Neuronal stem cell (in vitro differentiated cells): Measurements from ENCODE around the gene PAM.

Experiments
- DNase-seq: peaks from one replicate; pipeline ENCODE4 v3.0.0-alpha.2; 2013; ENCODE audit warnings: low spot score
- H2AFZ ChIP-seq: one replicate; pipeline ENCODE4 v1.6.1; 2013; ENCODE audit warnings: mild to moderate bottlenecking, low read length, inconsistent platforms
- H2AK5ac ChIP-seq: 2 replicates; pipeline ENCODE4 v1.6.1; 2013; ENCODE audit warnings: low read depth, mild to moderate bottlenecking, inconsistent platforms, low read length, moderate library complexity, mixed read lengths
- H2BK120ac ChIP-seq: 2 replicates; pipeline ENCODE4 v1.6.1; 2013; ENCODE audit warnings: low read depth, mild to moderate bottlenecking, inconsistent platforms, low read length, moderate library complexity, mixed read lengths
- H2BK12ac ChIP-seq: one replicate; pipeline ENCODE4 v1.6.1; 2013; ENCODE audit warnings: low read length, inconsistent platforms
- H2BK15ac ChIP-seq: 2 replicates; pipeline ENCODE4 v1.6.1; 2013; ENCODE audit warnings: mild to moderate bottlenecking, low read length, inconsistent platforms, mixed read lengths
- H2BK5ac ChIP-seq: one replicate; pipeline ENCODE4 v1.6.1; 2013; ENCODE audit warnings: inconsistent platforms, mild to moderate bottlenecking, low read length, moderate library complexity
- H3K14ac ChIP-seq: one replicate; pipeline ENCODE4 v1.6.1; 2013; ENCODE audit warnings: low read length, inconsistent platforms
- H3K18ac ChIP-seq: 2 replicates; pipeline ENCODE4 v1.6.1; 2013; ENCODE audit warnings: low read length, inconsistent platforms
- H3K23ac ChIP-seq: 2 replicates; pipeline ENCODE4 v1.6.1; 2013; ENCODE audit warnings: low read depth, mild to moderate bottlenecking, mixed read lengths, low read length, inconsistent platforms; ENCODE audit not compliant: poor library complexity
- H3K27ac ChIP-seq: replicated peaks from 3 replicates; pipeline ENCODE4 v1.5.1; 2013; ENCODE audit warnings: low read length, inconsistent platforms
- H3K27me3 ChIP-seq, 3 experiments: 2 replicates each; pipeline ENCODE4 v1.6.1; 2013; ENCODE audit warnings: low read length in 3 of 3, mild to moderate bottlenecking in 2 of 3, inconsistent platforms in 1 of 3, low read depth in 1 of 3, mixed read lengths in 1 of 3, moderate library complexity in 1 of 3; ENCODE audit not compliant: control insufficient read depth in 3 of 3, insufficient read depth in 3 of 3
- H3K36me3 ChIP-seq, 2 donors: replicated peaks in 1 of 2; 2 replicates each; pipeline ENCODE4 v1.6.1; 2013; ENCODE audit warnings: low read length in 2 of 2; ENCODE audit not compliant: control insufficient read depth in 2 of 2, insufficient read depth in 2 of 2
- H3K4ac ChIP-seq: 2 replicates; pipeline ENCODE4 v1.6.1; 2013; ENCODE audit warnings: inconsistent platforms, mild to moderate bottlenecking, low read length, moderate library complexity
- H3K4me1 ChIP-seq, 2 donors: 1 replicate in 1 of 2; 2 replicates in 1 of 2; pipeline ENCODE4 v1.6.1; 2013; ENCODE audit warnings: low read length in 2 of 2, low read depth in 1 of 2; ENCODE audit not compliant: control insufficient read depth in 2 of 2, insufficient read depth in 1 of 2
- H3K4me2 ChIP-seq: one replicate; pipeline ENCODE4 v1.6.1; 2013; ENCODE audit warnings: mild to moderate bottlenecking, low read length, inconsistent platforms; ENCODE audit not compliant: insufficient read depth, poor library complexity, severe bottlenecking
- H3K4me3 ChIP-seq, 2 donors: 2 replicates each; pipeline ENCODE4 v1.5.1; 2013; ENCODE audit warnings: low read length in 2 of 2, mild to moderate bottlenecking in 2 of 2, inconsistent platforms in 1 of 2, moderate library complexity in 1 of 2
- H3K79me1 ChIP-seq: one replicate; pipeline ENCODE4 v1.6.1; 2013; ENCODE audit warnings: low read depth, mild to moderate bottlenecking, inconsistent platforms, low read length, moderate library complexity
- H3K9ac ChIP-seq: one replicate; pipeline ENCODE4 v1.6.1; 2013; ENCODE audit warnings: mild to moderate bottlenecking, low read depth, low read length, inconsistent platforms; ENCODE audit not compliant: poor library complexity
- H3K9me3 ChIP-seq, 2 donors: replicated peaks in 1 of 2; 2 replicates each; pipeline versions ENCODE3 to v1.6.1; 2013; ENCODE audit warnings: low read length in 2 of 2, mild to moderate bottlenecking in 2 of 2, inconsistent platforms in 1 of 2, low read depth in 1 of 2, mixed read lengths in 1 of 2, moderate library complexity in 1 of 2; ENCODE audit not compliant: control insufficient read depth in 2 of 2, insufficient read depth in 1 of 2
- H4K8ac ChIP-seq: one replicate; pipeline ENCODE4 v1.6.1; 2013; ENCODE audit warnings: low read depth, mild to moderate bottlenecking, inconsistent platforms, low read length, moderate library complexity
- H4K91ac ChIP-seq: one replicate; pipeline ENCODE4 v1.6.1; 2013; ENCODE audit warnings: low read length, low read depth, mild to moderate bottlenecking, inconsistent platforms; ENCODE audit not compliant: poor library complexity
- WGBS, 2 donors: extraction: QIAGEN DNeasy Blood & Tissue Kit; methylation state at CpG; one replicate each; pipeline ENCODE4 v1.1.7; 2013; ENCODE audit warnings: missing lambda C conversion rate in 2 of 2, mixed read lengths in 1 of 2; ENCODE audit not compliant: insufficient read length in 2 of 2, insufficient replicate concordance in 1 of 2; ENCODE audit errors: extremely low coverage in 2 of 2; 5-methylcytosine and 5-hydroxymethylcytosine counted together

PAM gene

GRCh38 chr5:102811972-102812371 lies 56.9 kb downstream of the PAM start:
- H2BK5ac ChIP-seq, result no peak overlapping the region
- no peak overlapping the region for H2BK12ac ChIP-seq
- no peak overlapping the region for H3K23ac ChIP-seq
- no peak overlapping the region for H2BK15ac ChIP-seq
- no peak overlapping the region for H2AK5ac ChIP-seq
- no peaks in the 10 kb centered on the region for H3K36me3 ChIP-seq
- H4K8ac ChIP-seq, result no peak overlapping the region
- H3K9ac ChIP-seq, result no peak overlapping the region
- peaks cover 2 to 12% of the 10 kb centered on the region in 2 donors for H3K4me1 ChIP-seq
- H2AFZ ChIP-seq, result no peak overlapping the region
- no peaks in the 10 kb centered on the region for H3K79me1 ChIP-seq
- no peak overlapping the region for H3K4me2 ChIP-seq
- DNase-seq, result no peak
- H3K14ac ChIP-seq, result no peak overlapping the region
- H4K91ac ChIP-seq, result no peak overlapping the region
- no peak overlapping the region for H3K4me3 ChIP-seq
- H3K18ac ChIP-seq, result no peak overlapping the region
- no peak overlapping the region for H3K27ac ChIP-seq
- H3K9me3 ChIP-seq, result no peaks in the 10 kb centered on the region
- no peak overlapping the region for H2BK120ac ChIP-seq
- H3K4ac ChIP-seq, result no peak overlapping the region
- no CpG with 5 or more reads among the region's 2 CpGs for WGBS, 2 donors
- no peaks in the 10 kb centered on the region for H3K27me3 ChIP-seq

DNA sequence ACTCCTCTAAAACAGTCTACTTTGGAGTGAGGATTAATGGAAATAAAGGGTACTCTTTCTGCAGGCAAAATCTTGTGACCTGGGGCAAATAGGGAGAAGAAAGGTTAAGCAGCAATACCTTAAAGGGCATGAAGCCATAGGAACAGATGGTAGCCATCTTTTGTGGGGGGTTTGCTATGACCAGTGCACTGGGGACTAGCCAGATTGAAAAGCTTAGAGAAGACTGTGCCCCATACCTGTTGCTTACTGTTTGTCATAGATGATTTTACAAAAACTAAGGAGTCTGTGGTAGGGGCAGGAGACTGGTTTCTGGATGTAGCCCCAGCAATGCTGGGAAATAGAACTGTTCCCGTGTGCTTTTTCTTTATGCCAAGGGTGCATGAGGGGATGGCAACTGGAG lies 58.6 kb downstream of the PAM start:
- Histone ChIP-seq H3K27me3 (no peaks in the 10 kb centered on the region), H2BK120ac (no peak overlapping the region), H3K23ac (no peak overlapping the region), H2AFZ (no peak overlapping the region), H3K14ac (no peak overlapping the region), H4K8ac (no peak overlapping the region), H3K79me1 (no peaks in the 10 kb centered on the region), H3K27ac (no peak overlapping the region), H3K9me3 (no peaks in the 10 kb centered on the region), H4K91ac (no peak overlapping the region), H2BK12ac (no peak overlapping the region), H3K9ac (no peak overlapping the region), H3K18ac (no peak overlapping the region), H2BK5ac (no peak overlapping the region), H3K4me1 (peaks cover 0 to 3% of the 10 kb centered on the region in 2 donors), H3K36me3 (no peaks in the 10 kb centered on the region), H3K4me2 (no peak overlapping the region), H3K4me3 (no peak overlapping the region), H2AK5ac (no peak overlapping the region), H3K4ac (no peak overlapping the region), H2BK15ac (no peak overlapping the region)
- no CpG with 5 or more reads among the region's 1 CpG for WGBS, 2 donors
- no peak for DNase-seq

GRCh38 chr5:102815084-102815483 lies 60.0 kb downstream of the PAM start:
- no peak overlapping the region for H2BK120ac ChIP-seq
- no peak overlapping the region for H4K8ac ChIP-seq
- H3K9ac ChIP-seq, result no peak overlapping the region
- H2BK12ac ChIP-seq, result no peak overlapping the region
- H3K79me1 ChIP-seq, result no peaks in the 10 kb centered on the region
- H3K4ac ChIP-seq, result no peak overlapping the region
- H2BK15ac ChIP-seq, result no peak overlapping the region
- no peak overlapping the region for H3K14ac ChIP-seq
- no peak for DNase-seq
- H3K9me3 ChIP-seq, result no peaks in the 10 kb centered on the region
- no peaks in the 10 kb centered on the region for H3K36me3 ChIP-seq
- H3K23ac ChIP-seq, result no peak overlapping the region
- no peak overlapping the region for H3K18ac ChIP-seq
- no peak overlapping the region for H2AK5ac ChIP-seq
- H3K4me2 ChIP-seq, result no peak overlapping the region
- no peak overlapping the region for H3K27ac ChIP-seq
- H4K91ac ChIP-seq, result no peak overlapping the region
- H3K4me3 ChIP-seq, result no peak overlapping the region
- WGBS, 2 donors, result 100% methylated on average over 1 of the region's 4 CpGs
- peaks cover 0 to 3% of the 10 kb centered on the region in 2 donors for H3K4me1 ChIP-seq
- no peak overlapping the region for H2AFZ ChIP-seq
- H2BK5ac ChIP-seq, result no peak overlapping the region
- no peaks in the 10 kb centered on the region for H3K27me3 ChIP-seq

DNA sequence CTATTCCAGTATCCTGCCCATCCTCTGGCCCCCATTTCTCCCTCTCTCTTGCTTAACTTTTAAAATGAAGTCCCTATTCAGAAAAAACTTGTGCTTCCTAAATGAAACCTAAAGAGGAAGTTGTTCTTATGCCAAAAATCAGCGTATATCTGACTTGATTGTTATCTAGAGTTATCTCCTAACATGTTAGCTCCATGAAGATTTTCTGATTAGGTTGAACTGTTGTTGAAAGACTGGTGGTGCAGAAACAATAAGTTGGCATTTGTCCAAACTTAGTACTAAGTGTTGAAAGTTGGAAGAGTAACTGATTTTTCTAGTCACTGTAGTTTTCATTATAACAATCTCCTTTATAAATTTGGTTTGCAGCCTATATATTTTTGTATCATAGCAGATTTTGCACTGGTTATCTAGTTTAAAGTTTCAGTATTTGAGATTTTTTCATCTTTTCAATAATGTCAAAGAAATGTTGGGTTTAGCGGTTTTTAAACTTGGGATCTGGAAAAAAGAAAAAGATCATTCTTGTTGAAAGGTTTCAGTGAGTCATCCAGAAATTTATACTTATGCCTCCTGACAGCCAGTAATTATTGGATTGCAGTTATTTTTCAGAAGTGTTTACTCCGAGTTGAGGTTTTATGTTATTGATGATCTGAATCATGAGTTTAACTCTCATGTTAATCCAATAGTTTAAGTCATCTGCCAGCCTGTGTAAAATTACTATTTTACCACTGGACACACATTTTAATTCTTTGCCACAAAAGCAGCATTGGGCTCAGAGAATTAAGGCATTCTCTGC lies 60.6 kb downstream of the PAM start:
- Histone ChIP-seq H3K4me3 (no peak overlapping the region), H3K36me3 (no peaks in the 10 kb centered on the region)
- WGBS, 2 donors, result no CpG with 5 or more reads among the region's 3 CpGs

More for the DNA sequence above, 60.6 kb downstream of the PAM start:
- H3K4ac ChIP-seq, result no peak overlapping the region
- no peak overlapping the region for H4K8ac ChIP-seq
- H4K91ac ChIP-seq, result no peak overlapping the region
- H2BK5ac ChIP-seq, result no peak overlapping the region
- H3K14ac ChIP-seq, result no peak overlapping the region
- H2AK5ac ChIP-seq, result no peak overlapping the region
- H3K23ac ChIP-seq, result no peak overlapping the region
- H3K27ac ChIP-seq, result no peak overlapping the region
- H2BK120ac ChIP-seq, result no peak overlapping the region
- H3K9ac ChIP-seq, result no peak overlapping the region
- no peak overlapping the region for H3K4me2 ChIP-seq
- no peak overlapping the region for H3K18ac ChIP-seq
- H2BK15ac ChIP-seq, result no peak overlapping the region
- no peaks in the 10 kb centered on the region for H3K79me1 ChIP-seq
- no peak overlapping the region for H2AFZ ChIP-seq
- H2BK12ac ChIP-seq, result no peak overlapping the region
- H3K9me3 ChIP-seq, result no peaks in the 10 kb centered on the region
- no peak for DNase-seq
- H3K4me1 ChIP-seq, result peaks cover 0 to 3% of the 10 kb centered on the region in 2 donors
- no peaks in the 10 kb centered on the region for H3K27me3 ChIP-seq
